Hepatocyte (in vitro differentiated cells): ENCODE data around the gene TAS2R10. TPM values are rescaled to one million over a fixed set of nuclear protein-coding genes. Genes with fewer than 3 reads are reported as not detected.
"Not testable (repeated sequence)": the region's sequence is repeated elsewhere in the genome, so short reads cannot be mapped to it uniquely, and the experiment has no call there.

Experiments
- DNase-seq: peaks from one replicate; pipeline ENCODE4 v3.0.0-alpha.2; 2016; ENCODE audit warnings: low spot score
- H2AFZ ChIP-seq: fragments of 200-600 bp; sonication (generic); 2 replicates; pipeline ENCODE4 v1.6.0; 2016; ENCODE audit warnings: antibody characterized with exemption, mild to moderate bottlenecking
- H3K27ac ChIP-seq: fragments of 200-600 bp; sonication (generic); 2 replicates; pipeline ENCODE4 v1.5.1; 2016; ENCODE audit warnings: mild to moderate bottlenecking
- H3K27me3 ChIP-seq: fragments of 200-600 bp; sonication (generic); 2 replicates; pipeline ENCODE4 v1.6.1; 2016
- H3K36me3 ChIP-seq: fragments of 200-600 bp; sonication (generic); replicated peaks from 2 replicates; pipeline ENCODE4 v1.5.1; 2016; ENCODE audit warnings: low read depth; ENCODE audit not compliant: insufficient read depth
- H3K4me1 ChIP-seq: fragments of 200-600 bp; sonication (generic); 2 replicates; pipeline ENCODE4 v1.5.1; 2016; ENCODE audit warnings: mild to moderate bottlenecking, moderate library complexity; ENCODE audit not compliant: insufficient read depth
- H3K4me2 ChIP-seq: fragments of 200-600 bp; sonication (generic); 2 replicates; pipeline ENCODE4 v1.6.0; 2016
- H3K4me3 ChIP-seq: fragments of 200-600 bp; sonication (generic); 2 replicates; pipeline ENCODE4 v1.5.1; 2016; ENCODE audit warnings: mild to moderate bottlenecking
- H3K79me2 ChIP-seq: fragments of 200-600 bp; sonication (generic); 2 replicates; pipeline ENCODE4 v1.6.0; 2017; ENCODE audit warnings: mild to moderate bottlenecking
- H3K9me2 ChIP-seq: fragments of 200-600 bp; sonication (generic); replicated peaks from 2 replicates; pipeline ENCODE4 v1.6.0; 2017; ENCODE audit warnings: mild to moderate bottlenecking; ENCODE audit not compliant: insufficient read depth
- H3K9me3 ChIP-seq: fragments of 200-600 bp; sonication (generic); 2 replicates; pipeline ENCODE4 v1.5.1; 2016; ENCODE audit warnings: low read depth, mild to moderate bottlenecking
- H4K20me1 ChIP-seq: fragments of 200-600 bp; sonication (generic); 2 replicates; pipeline ENCODE4 v1.6.0; 2016; ENCODE audit warnings: mild to moderate bottlenecking; ENCODE audit not compliant: insufficient read depth, poor library complexity, severe bottlenecking
- CTCF ChIP-seq: fragments of 200-600 bp; sonication (generic); IDR thresholded peaks from 2 replicates; pipeline ENCODE4 v1.5.1; 2016; ENCODE audit warnings: antibody characterized with exemption, mild to moderate bottlenecking; ENCODE audit not compliant: poor library complexity
- EZH2 ChIP-seq: fragments of 200-600 bp; sonication (generic); IDR thresholded peaks from 2 replicates; pipeline ENCODE4 v1.6.1; 2016; ENCODE audit warnings: antibody characterized with exemption, mild to moderate bottlenecking, borderline replicate concordance
- EZH2phosphoT487 ChIP-seq: fragments of 200-600 bp; sonication (generic); IDR thresholded peaks from one replicate; pipeline ENCODE4 v1.6.1; 2018; ENCODE audit warnings: antibody characterized with exemption, mild to moderate bottlenecking, low read depth, moderate library complexity; ENCODE audit not compliant: unreplicated experiment, severe bottlenecking
- WGBS: methylation state at CpG from one replicate; pipeline ENCODE4 v1.1.6; 2016; ENCODE audit warnings: low lambda C conversion rate; ENCODE audit errors: missing lambda C conversion rate; 5-methylcytosine and 5-hydroxymethylcytosine counted together
- polyA plus RNA-seq: library from polyadenylated mRNA; unstranded; fragments of >200 nt; fragmentation: Nextera tagmentation; extraction: Ambion mirVana; gene quantifications from 2 replicates; pipeline ENCODE4 v1.2.1, GENCODE V29; 2016
- total RNA-seq: library from RNA; depleted of rRNA; stranded (reverse); fragments of >200 nt; gene quantifications from 2 replicates; pipeline ENCODE4 v1.2.3, GENCODE V29; 2014

TAS2R10 gene
- total and polyA plus RNA-seq, 2 experiments from 2014 or later = 1.5 TPM; not detected in 1

GRCh38 chr12:10807186-10807585 lies 19.0 kb downstream of the TAS2R10 start, which contains the start of gene TAS2R8:
TAS2R8 (minus strand) TSS chr12:10807286; CDS start chr12:10806980, 306 bp downstream.
- Histone ChIP-seq H3K79me2 (no peaks in the 10 kb centered on the region), H3K36me3 (no peaks in the 10 kb centered on the region), H3K9me2 (no peaks in the 10 kb centered on the region), H3K4me1 (no peaks in the 10 kb centered on the region), H3K27me3 (no peaks in the 10 kb centered on the region), H3K27ac (no peak within 1 kb of the TSS), H3K4me3 (no peak within 1 kb of the TSS), H3K4me2 (no peak within 1 kb of the TSS), H2AFZ (no peak within 1 kb of the TSS), H3K9me3 (no peaks in the 10 kb centered on the region), H4K20me1 (no peaks in the 10 kb centered on the region)
- WGBS = 85% methylated on average over 1 of the region's 1 CpG
- TF ChIP-seq EZH2phosphoT487 = no peak
- no peak for DNase-seq

GRCh38 chr12:10802587-10802986 lies 23.6 kb downstream of the TAS2R10 start, which contains the start of gene TAS2R7:
TAS2R7 (minus strand) TSS chr12:10802627; CDS start chr12:10802570, 57 bp downstream.
- 54% methylated on average over 4 of the region's 4 CpGs for WGBS
- Histone ChIP-seq H3K9me3 (no peaks in the 10 kb centered on the region), H3K4me3 (no peak within 1 kb of the TSS), H3K27ac (no peak within 1 kb of the TSS), H3K27me3 (peaks cover 5% of the 10 kb centered on the region), H3K9me2 (no peaks in the 10 kb centered on the region), H2AFZ (no peak within 1 kb of the TSS), H4K20me1 (no peaks in the 10 kb centered on the region), H3K4me2 (no peak within 1 kb of the TSS), H3K36me3 (no peaks in the 10 kb centered on the region), H3K79me2 (no peaks in the 10 kb centered on the region), H3K4me1 (no peaks in the 10 kb centered on the region)
- no peak for DNase-seq
- TF ChIP-seq CTCF (no peak), EZH2 (no peak), EZH2phosphoT487 (no peak)

GRCh38 chr12:10801741-10802140 lies 24.4 kb downstream of the TAS2R10 start:
- DNase-seq = no peak
- H3K9me3 ChIP-seq = no peaks in the 10 kb centered on the region
- H3K79me2 ChIP-seq = no peaks in the 10 kb centered on the region
- no peak overlapping the region for H2AFZ ChIP-seq
- WGBS = 62% methylated on average over 5 of the region's 5 CpGs
- H3K27ac ChIP-seq = no peak overlapping the region
- TF ChIP-seq EZH2phosphoT487 = no peak
- no peak for TF ChIP-seq EZH2
- TF ChIP-seq CTCF = no peak
- no peak overlapping the region for H3K4me2 ChIP-seq
- no peak overlapping the region for H3K4me3 ChIP-seq
- H3K27me3 ChIP-seq = peaks cover 5% of the 10 kb centered on the region
- no peaks in the 10 kb centered on the region for H4K20me1 ChIP-seq
- H3K9me2 ChIP-seq = no peaks in the 10 kb centered on the region
- no peaks in the 10 kb centered on the region for H3K36me3 ChIP-seq
- H3K4me1 ChIP-seq = no peaks in the 10 kb centered on the region

DNA sequence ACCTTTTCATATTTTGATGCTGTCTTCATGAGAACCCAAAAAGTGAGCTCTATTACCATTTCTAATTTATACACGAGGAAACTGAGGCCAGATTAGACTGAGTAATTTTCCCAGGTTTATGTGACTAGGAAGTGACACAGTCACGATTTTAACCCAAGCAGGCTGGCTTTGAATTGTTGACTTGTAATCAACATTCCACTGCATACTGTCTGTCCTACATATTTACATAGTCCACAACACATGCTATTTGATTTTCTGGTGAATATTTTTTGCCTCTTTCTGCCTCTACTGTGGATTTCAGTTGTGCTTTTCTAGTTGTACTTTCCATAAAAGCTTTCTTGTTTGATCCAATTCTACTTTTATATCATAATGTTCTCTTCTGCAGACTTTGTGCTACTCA lies 31.9 kb downstream of the TAS2R10 start:
- Histone ChIP-seq H3K9me2 (no peaks in the 10 kb centered on the region), H3K4me1 (no peaks in the 10 kb centered on the region), H2AFZ (no peak overlapping the region), H3K27ac (no peak overlapping the region), H4K20me1 (no peaks in the 10 kb centered on the region), H3K27me3 (no peaks in the 10 kb centered on the region), H3K9me3 (no peaks in the 10 kb centered on the region), H3K79me2 (no peaks in the 10 kb centered on the region), H3K36me3 (no peaks in the 10 kb centered on the region), H3K4me3 (no peak overlapping the region), H3K4me2 (no peak overlapping the region)
- WGBS = 53% methylated on average over 2 of the region's 2 CpGs
- no peak for DNase-seq
- TF ChIP-seq CTCF (no peak), EZH2phosphoT487 (no peak), EZH2 (no peak)

- 93% methylated on average over 4 of the region's 4 CpGs for WGBS
- H3K9me2 ChIP-seq, H4K20me1 ChIP-seq, H3K79me2 ChIP-seq, H3K4me2 ChIP-seq, H3K4me1 ChIP-seq, H3K9me3 ChIP-seq, H3K4me3 ChIP-seq, H3K36me3 ChIP-seq, H2AFZ ChIP-seq, H3K27ac ChIP-seq, H3K27me3 ChIP-seq, DNase-seq: not testable (repeated sequence)
Measured at GRCh38 chr12:10791769-10792168, 34.4 kb downstream of the TAS2R10 start.
